ENCODE measurements around the gene KRT86. TPM values are rescaled to one million over a fixed set of nuclear protein-coding genes. Genes with fewer than 3 reads are reported as not detected.

Gene KRT86
- total and polyA plus RNA-seq, 2 of the 8 experiments (the other 6 are each of a cell fraction or from before 2014, with no cell fraction given) = 0.12 TPM; not detected in 1

GRCh38 chr12:52246720-52247621 is 27.5 kb upstream of the KRT86 start:
- Histone ChIP-seq H4K20me1 (replicated peaks in 1 of 2; ENCODE audit: control insufficient read depth in 1 of 2, insufficient read depth in 2 of 2, low read length in 2 of 2) (no peaks in the 10 kb centered on the region), H4K8ac (ENCODE audit: extremely low read depth, insufficient read depth, low read length) (no peak overlapping the region), H2BK20ac (ENCODE audit: low read length) (peak overlapping the region; percentile 75; the same call in 1 of the 2 replicates), H3K14ac (ENCODE audit: insufficient read length) (no peak overlapping the region), H3K56ac (replicated peaks; ENCODE audit: insufficient read length, low read depth, low read length) (no peak overlapping the region), H2BK5ac (ENCODE audit: low read depth, low read length) (no peak overlapping the region), H3K23ac (ENCODE audit: insufficient read length) (no peak overlapping the region), H3K9me3 (ENCODE audit: insufficient read depth in 2 of 2, low read depth in 1 of 2, low read length in 1 of 2) (no peaks in the 10 kb centered on the region), H3K4me2 (ENCODE audit: insufficient read depth in 1 of 2, low read depth in 2 of 2, low read length in 2 of 2) (peak overlapping the region in 1 of 2 experiments; percentile 15; a peak in 1 of 4 replicates), H2AK5ac (ENCODE audit: low read depth, low read length) (no peak overlapping the region; the same call in 1 of the 2 replicates), H3K27ac (ENCODE audit: low read depth, low read length) (no peak overlapping the region), H3K23me2 (ENCODE audit: low read depth, low read length) (peaks cover 3% of the 10 kb centered on the region; the same call in 1 of the 2 replicates), H3K4ac (replicated peaks; ENCODE audit: insufficient read length, low read depth, low read length) (no peak overlapping the region), H4K91ac (replicated peaks; ENCODE audit: insufficient read length, low read length) (no peak overlapping the region), H3K4me3 (ENCODE audit: extremely low read depth in 1 of 4, insufficient read depth in 2 of 4, low read depth in 3 of 4, low read length in 4 of 4) (no peak overlapping the region), H3K18ac (ENCODE audit: extremely low read depth, low read length) (peak overlapping the region; percentile 6; the same call in 1 of the 2 replicates), H3K27me3 (replicated peaks in 1 of 4; ENCODE audit: control insufficient read depth in 3 of 4, extremely low read depth in 1 of 4, insufficient read depth in 3 of 4, low read length in 3 of 4) (peaks cover 4 to 28% (median 22%) of the 10 kb centered on the region in 4 experiments), H3K79me1 (ENCODE audit: low read depth, low read length) (no peaks in the 10 kb centered on the region), H3K79me2 (ENCODE audit: control insufficient read depth in 1 of 2, insufficient read depth in 2 of 2, low read length in 2 of 2) (no peaks in the 10 kb centered on the region), H3K4me1 (replicated peaks in 1 of 4; ENCODE audit: control insufficient read depth in 3 of 4, insufficient read depth in 4 of 4, low read length in 3 of 4) (peaks cover 0 to 12% (median 5%) of the 10 kb centered on the region in 4 experiments; a peak in 5 of 7 replicates), H2AFZ (ENCODE audit: low read length) (no peak overlapping the region), H3K36me3 (ENCODE audit: control insufficient read depth in 2 of 4, insufficient read depth in 4 of 4, low read length in 3 of 4) (no peaks in the 10 kb centered on the region), H2BK15ac (ENCODE audit: low read length) (0 out of 2 replicates have a peak overlapping the region, but pooled peaks have one; percentile 29), H2BK12ac (ENCODE audit: low read depth, low read length) (0 out of 2 replicates have a peak overlapping the region, but pooled peaks have one; percentile 39), H3K9ac (replicated peaks in 1 of 4; ENCODE audit: extremely low read depth in 1 of 4, low read depth in 3 of 4, low read length in 3 of 4) (no peak overlapping the region), H2BK120ac (replicated peaks; ENCODE audit: low read depth, low read length) (no peak overlapping the region), H4K5ac (ENCODE audit: insufficient read length, low read depth, low read length) (no peak overlapping the region)
- no peak for FAIRE-seq
- CTCF ChIA-PET (ENCODE audit: partially characterized antibody) = interaction anchor here (0.6 to 14.6 kb wide), 11 partner anchors 11 to 1272 kb away, joined by 3 to 146 read pairs (median 3); no protein-coding TSS in a partner anchor
- 59% methylated on average over 10 of the region's 10 CpGs; no CpG with 5 or more reads in 1 of the 2 experiments for WGBS, 2 experiments (ENCODE audit: extremely low coverage in 1 of 2, insufficient coverage in 1 of 2, insufficient read length in 1 of 2, insufficient replicate concordance in 2 of 2, low coverage in 1 of 2, low lambda C conversion rate in 2 of 2, missing lambda C conversion rate in 1 of 2)
- TF ChIP-seq JUND (IDR thresholded peaks at IDR 0.05; ENCODE audit: low read length) = peak; percentile 47; the same call in 1 of the 2 replicates
- TF ChIP-seq TAF7 (optimal IDR thresholded peaks at IDR 0.05; ENCODE audit: borderline replicate concordance, low read depth, low read length) = no peak
- POLR2A ChIA-PET (ENCODE audit: partially characterized antibody) = interaction anchor here (1.0 to 3.0 kb wide), 5 partner anchors 9 to 13 kb away, joined by 3 to 12 read pairs (median 3); no protein-coding TSS in a partner anchor
- no peak for DNase-seq (ENCODE audit: low read depth in 1 of 2, low spot score in 2 of 2)
